GM12878 (cell line): ENCODE results near the gene POC1B. TPM values are rescaled to one million over a fixed set of nuclear protein-coding genes. Genes with fewer than 3 reads are reported as not detected.

Source experiments
- ATAC-seq: fragments of 200-7000 bp; cut with Tn5 transposase; 3 replicates; pipeline ENCODE4 v1.9.1; 2020; ENCODE audit warnings: mild to moderate bottlenecking, moderate library complexity
- BruUV-seq: library from RNA; stranded (reverse); fragments of 400-500 nt; replicated peaks from 2 replicates; lab custom pipeline; 2021; lab: Mats Ljungman, UMichigan
- CTCF ChIA-PET: fragments of 300-600 bp; sonication (Branson Sonifier 250); formaldehyde crosslinking; extraction: SDS; loops from one replicate; lab custom pipeline; 2021; ENCODE audit warnings: inconsistent platforms; lab: Yijun Ruan, JAX
- POLR2A ChIA-PET: fragments of 350-600 bp; formaldehyde crosslinking; extraction: SDS; loops from one replicate; lab custom pipeline; 2021; ENCODE audit warnings: inconsistent platforms; lab: Charles Lee
- RAD21 ChIA-PET: fragments of 300-600 bp; sonication (Branson Sonifier 250); formaldehyde crosslinking; loops from one replicate; lab custom pipeline; 2023; ENCODE audit warnings: antibody characterized with exemption; ENCODE audit not compliant: unreplicated experiment; lab: Charles Lee
- SMC1A ChIA-PET: fragments of 300-600 bp; sonication (Branson Sonifier 250); formaldehyde crosslinking; loops from one replicate; lab custom pipeline; 2023; ENCODE audit not compliant: unreplicated experiment, uncharacterized antibody; lab: Charles Lee
- DNase-seq: peaks from one replicate; pipeline ENCODE4 v3.0.0-alpha.2; 2011; ENCODE audit warnings: low read depth, low spot score
- FAIRE-seq: peaks from 3 replicates; lab custom pipeline; 2011; peaks lifted over from hg19 to GRCh38; lab: Jason Lieb, UNC
- H2AFZ ChIP-seq: 2 replicates; pipeline ENCODE4 v1.6.0; 2011; ENCODE audit warnings: low read depth, low read length, control low read depth; ENCODE audit not compliant: control insufficient read depth
- H3K27ac ChIP-seq: 2 replicates; pipeline ENCODE4 v1.5.1; 2011; ENCODE audit warnings: control low read depth; ENCODE audit not compliant: control insufficient read depth, insufficient read depth
- H3K27me3 ChIP-seq, 2 experiments: replicated peaks in 1 of 2; 2 replicates each; pipeline versions ENCODE4 v1.6.0 to v1.6.1; 2011; ENCODE audit warnings: low read length in 1 of 2; ENCODE audit not compliant: control insufficient read depth in 2 of 2, insufficient read depth in 2 of 2
- H3K36me3 ChIP-seq, 2 experiments: 2 replicates each; pipeline ENCODE4 v1.5.1; 2011; ENCODE audit warnings: low read length in 1 of 2; ENCODE audit not compliant: control insufficient read depth in 2 of 2, insufficient read depth in 2 of 2
- H3K4me1 ChIP-seq: 2 replicates; pipeline ENCODE4 v1.6.1; 2011; ENCODE audit warnings: mild to moderate bottlenecking, low read length, moderate library complexity, mixed read lengths; ENCODE audit not compliant: control insufficient read depth, insufficient read depth
- H3K4me2 ChIP-seq: 2 replicates; pipeline ENCODE4 v1.6.0; 2011; ENCODE audit warnings: control low read depth; ENCODE audit not compliant: control insufficient read depth, insufficient read depth
- H3K4me3 ChIP-seq: fragments of 200-600 bp; sonication (generic); 2 replicates; pipeline ENCODE4 v1.5.1; 2016
- H3K79me2 ChIP-seq: 2 replicates; pipeline ENCODE4 v1.6.0; 2011; ENCODE audit warnings: low read length; ENCODE audit not compliant: control insufficient read depth, insufficient read depth
- H3K9ac ChIP-seq: 2 replicates; pipeline ENCODE4 v1.8.0; 2011; ENCODE audit warnings: low read length, control low read depth, mixed read lengths; ENCODE audit not compliant: control insufficient read depth, insufficient read depth
- H3K9me3 ChIP-seq: replicated peaks from 3 replicates; pipeline ENCODE4 v1.5.1; 2011; ENCODE audit warnings: mild to moderate bottlenecking, low read length; ENCODE audit not compliant: control insufficient read depth, insufficient read depth
- H4K20me1 ChIP-seq: 2 replicates; pipeline ENCODE4 v1.6.0; 2011; ENCODE audit not compliant: control insufficient read depth, insufficient read depth
- BCL11A ChIP-seq: IDR thresholded peaks from 2 replicates; pipeline ENCODE4 v1.6.1; 2011; ENCODE audit warnings: low read depth, low read length
- BMI1 ChIP-seq: fragments of 450-650 bp; IDR thresholded peaks from 2 replicates; pipeline ENCODE4 v1.6.1; 2016; ENCODE audit warnings: mild to moderate bottlenecking, moderate library complexity, borderline replicate concordance
- CEBPZ ChIP-seq: fragments of 150-350 bp; IDR thresholded peaks from 2 replicates; pipeline ENCODE4 v1.6.1; 2016; ENCODE audit warnings: low read depth, low read length
- ETV6 ChIP-seq, 2 experiments: fragments of 450-650 bp in 1 of 2; IDR thresholded peaks in 1 of 2; conservative IDR thresholded peaks in 1 of 2; 2 replicates each; pipeline ENCODE4 v1.6.1; 2014; ENCODE audit warnings: antibody characterized with exemption in 1 of 2, borderline replicate concordance in 1 of 2, low read depth in 1 of 2, mild to moderate bottlenecking in 1 of 2, moderate library complexity in 1 of 2
- FOXM1 ChIP-seq: IDR thresholded peaks from 2 replicates; pipeline ENCODE4 v1.6.1; 2012; ENCODE audit warnings: low read depth, mild to moderate bottlenecking, inconsistent platforms, low read length, moderate library complexity
- MYC ChIP-seq: IDR thresholded peaks from 2 replicates; pipeline ENCODE4 v1.6.1; 2011; ENCODE audit warnings: mild to moderate bottlenecking, low read length, moderate library complexity, inconsistent platforms; ENCODE audit not compliant: insufficient read depth, insufficient replicate concordance, insufficient read length, severe bottlenecking
- POLR2A ChIP-seq: IDR thresholded peaks from 2 replicates; pipeline ENCODE4 v1.6.1; 2011; ENCODE audit warnings: low read depth, mild to moderate bottlenecking, low read length
- POLR2AphosphoS5 ChIP-seq: IDR thresholded peaks from 2 replicates; pipeline ENCODE4 v1.6.1; 2011; ENCODE audit warnings: mild to moderate bottlenecking, low read length, inconsistent platforms
- SREBF1 ChIP-seq: IDR thresholded peaks from 2 replicates; pipeline ENCODE4 v1.6.1; 2012; ENCODE audit warnings: mild to moderate bottlenecking, low read length
- TARDBP ChIP-seq: IDR thresholded peaks from 2 replicates; pipeline ENCODE4 v1.6.1; 2016; ENCODE audit warnings: borderline replicate concordance
- ZNF217 ChIP-seq: fragments of 450-650 bp; IDR thresholded peaks from 2 replicates; pipeline ENCODE4 v1.6.1; 2017; ENCODE audit warnings: antibody characterized with exemption, mild to moderate bottlenecking
- ZSCAN29 ChIP-seq: fragments of 450-650 bp; IDR thresholded peaks from 2 replicates; pipeline ENCODE4 v1.6.1; 2017; ENCODE audit warnings: mild to moderate bottlenecking, moderate library complexity
- WGBS: methylation state at CpG from one replicate; pipeline ENCODE4 v1.1.6; 2016; ENCODE audit warnings: low lambda C conversion rate; ENCODE audit not compliant: insufficient replicate concordance, insufficient coverage; ENCODE audit errors: missing lambda C conversion rate; 5-methylcytosine and 5-hydroxymethylcytosine counted together
- in situ Hi-C: fragments of 300-500 bp; cut with MboI; formaldehyde crosslinking; loops from 9 replicates; pipeline ENCODE4 v1.14.3; 2018; ENCODE audit warnings: mixed read lengths
- intact Hi-C: fragments of 100-400 bp; cut with micrococcal nuclease; formaldehyde crosslinking; loops from one replicate; pipeline ENCODE4 v1.14.2; 2022; ENCODE audit not compliant: unreplicated experiment
- polyA plus RNA-seq, 11 experiments: library from polyadenylated mRNA; depleted of rRNA in 4 of 11; unstranded in 6 of 11; stranded (reverse) in 5 of 11; fragments of >200 nt; fragmentation: Nextera tagmentation in 4 of 11; fragmentation: Illumina TruSeq in 1 of 11; extraction: Ambion mirVana in 4 of 11; extraction: Trizol in 1 of 11; gene quantifications; 1 replicate in 1 of 11; 2 replicates in 10 of 11; pipeline versions ENCODE4 v1.2.1 to v1.2.3, GENCODE V29; 2011 to 2016; ENCODE audit warnings: inconsistent platforms in 2 of 11, missing spikeins in 2 of 11, low read depth in 1 of 11
- total RNA-seq, 4 experiments: library from RNA; depleted of rRNA in 3 of 4; stranded (reverse); fragments of >200 nt in 3 of 4; fragmentation: Illumina TruSeq in 1 of 4; extraction: Trizol in 1 of 4; gene quantifications; 2 replicates each; pipeline versions ENCODE4 v1.2.1 to v1.2.3, GENCODE V29; 2013 to 2021
- TF ChIP-seq, protein P1 (sequence below): fragments of 450-650 bp; IDR thresholded peaks from 2 replicates; pipeline ENCODE4 v1.6.1; 2014; ENCODE audit warnings: mild to moderate bottlenecking
- TF ChIP-seq, protein P2 (sequence below): IDR thresholded peaks from 2 replicates; pipeline ENCODE4 v1.6.1; 2011; ENCODE audit warnings: low read depth, low read length, improper control_type of control experiment, borderline replicate concordance
- TF ChIP-seq, protein P3 (sequence below): fragments of 450-650 bp; IDR thresholded peaks from 2 replicates; pipeline ENCODE4 v1.6.1; 2017; ENCODE audit warnings: antibody characterized with exemption, mild to moderate bottlenecking, moderate library complexity

Gene POC1B
- total and polyA plus RNA-seq, 10 of the 15 experiments (the other 5 are each of a cell fraction or from before 2014, with no cell fraction given): 4.4 to 17.8 (median 11.3) TPM

DNA sequence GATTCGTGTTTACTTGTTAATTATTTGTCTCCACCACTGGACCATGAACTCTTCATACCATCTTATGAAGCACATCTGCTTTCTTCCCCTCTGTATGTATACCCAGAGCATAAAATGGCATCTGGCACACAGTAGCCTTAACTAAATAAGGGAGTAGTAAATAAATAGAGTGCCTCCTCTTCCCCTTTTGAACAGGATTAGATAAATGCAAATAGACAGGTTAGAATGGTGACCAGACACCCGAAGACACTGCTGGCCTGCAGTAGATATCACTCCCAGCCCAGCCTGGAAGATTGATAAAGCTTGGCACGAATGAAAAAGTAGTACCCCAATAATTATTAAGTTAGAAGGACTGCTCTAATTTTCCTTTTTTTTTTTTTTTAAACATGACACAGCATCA, 8.1 kb downstream of the POC1B start:
- Histone ChIP-seq H3K27me3 (no peaks in the 10 kb centered on the region), H4K20me1 (no peaks in the 10 kb centered on the region), H3K9ac (no peak overlapping the region), H3K27ac (no peak overlapping the region), H3K36me3 (no peaks in the 10 kb centered on the region), H3K79me2 (peaks cover 2% of the 10 kb centered on the region), H3K9me3 (no peaks in the 10 kb centered on the region), H3K4me3 (no peak overlapping the region), H2AFZ (no peak overlapping the region)
- ChIA-PET POLR2A (no interaction called here), RAD21 (no interaction called here)
- in situ Hi-C loops: loop anchor here (25.0 kb wide), 1 partner anchor 1380 kb away; the partner anchor contains the start of genes CEP290 and TMTC3
- 35% methylated on average over 3 of the region's 3 CpGs for WGBS
- BruUV-seq: no TSS peak
- FAIRE-seq: no peak
- no peak for ATAC-seq
- TF ChIP-seq FOXM1 (no peak), BCL11A (no peak), SREBF1 (no peak), MYC (no peak), ZSCAN29 (no peak), CEBPZ (no peak), POLR2AphosphoS5 (no peak), TARDBP (no peak), ETV6 (conservative IDR thresholded peaks at IDR 0.05 in 1 of 2, IDR thresholded peaks at IDR 0.05 in 1 of 2; ENCODE audit: borderline replicate concordance in 1 of 2, low read depth in 1 of 2) (no peak), ZNF217 (no peak), BMI1 (no peak), POLR2A (no peak)
- TF ChIP-seq, protein P1, sequence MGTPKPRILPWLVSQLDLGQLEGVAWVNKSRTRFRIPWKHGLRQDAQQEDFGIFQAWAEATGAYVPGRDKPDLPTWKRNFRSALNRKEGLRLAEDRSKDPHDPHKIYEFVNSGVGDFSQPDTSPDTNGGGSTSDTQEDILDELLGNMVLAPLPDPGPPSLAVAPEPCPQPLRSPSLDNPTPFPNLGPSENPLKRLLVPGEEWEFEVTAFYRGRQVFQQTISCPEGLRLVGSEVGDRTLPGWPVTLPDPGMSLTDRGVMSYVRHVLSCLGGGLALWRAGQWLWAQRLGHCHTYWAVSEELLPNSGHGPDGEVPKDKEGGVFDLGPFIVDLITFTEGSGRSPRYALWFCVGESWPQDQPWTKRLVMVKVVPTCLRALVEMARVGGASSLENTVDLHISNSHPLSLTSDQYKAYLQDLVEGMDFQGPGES: no peak
- TF ChIP-seq, protein P2, sequence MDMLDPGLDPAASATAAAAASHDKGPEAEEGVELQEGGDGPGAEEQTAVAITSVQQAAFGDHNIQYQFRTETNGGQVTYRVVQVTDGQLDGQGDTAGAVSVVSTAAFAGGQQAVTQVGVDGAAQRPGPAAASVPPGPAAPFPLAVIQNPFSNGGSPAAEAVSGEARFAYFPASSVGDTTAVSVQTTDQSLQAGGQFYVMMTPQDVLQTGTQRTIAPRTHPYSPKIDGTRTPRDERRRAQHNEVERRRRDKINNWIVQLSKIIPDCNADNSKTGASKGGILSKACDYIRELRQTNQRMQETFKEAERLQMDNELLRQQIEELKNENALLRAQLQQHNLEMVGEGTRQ: no peak
- TF ChIP-seq, protein P3, sequence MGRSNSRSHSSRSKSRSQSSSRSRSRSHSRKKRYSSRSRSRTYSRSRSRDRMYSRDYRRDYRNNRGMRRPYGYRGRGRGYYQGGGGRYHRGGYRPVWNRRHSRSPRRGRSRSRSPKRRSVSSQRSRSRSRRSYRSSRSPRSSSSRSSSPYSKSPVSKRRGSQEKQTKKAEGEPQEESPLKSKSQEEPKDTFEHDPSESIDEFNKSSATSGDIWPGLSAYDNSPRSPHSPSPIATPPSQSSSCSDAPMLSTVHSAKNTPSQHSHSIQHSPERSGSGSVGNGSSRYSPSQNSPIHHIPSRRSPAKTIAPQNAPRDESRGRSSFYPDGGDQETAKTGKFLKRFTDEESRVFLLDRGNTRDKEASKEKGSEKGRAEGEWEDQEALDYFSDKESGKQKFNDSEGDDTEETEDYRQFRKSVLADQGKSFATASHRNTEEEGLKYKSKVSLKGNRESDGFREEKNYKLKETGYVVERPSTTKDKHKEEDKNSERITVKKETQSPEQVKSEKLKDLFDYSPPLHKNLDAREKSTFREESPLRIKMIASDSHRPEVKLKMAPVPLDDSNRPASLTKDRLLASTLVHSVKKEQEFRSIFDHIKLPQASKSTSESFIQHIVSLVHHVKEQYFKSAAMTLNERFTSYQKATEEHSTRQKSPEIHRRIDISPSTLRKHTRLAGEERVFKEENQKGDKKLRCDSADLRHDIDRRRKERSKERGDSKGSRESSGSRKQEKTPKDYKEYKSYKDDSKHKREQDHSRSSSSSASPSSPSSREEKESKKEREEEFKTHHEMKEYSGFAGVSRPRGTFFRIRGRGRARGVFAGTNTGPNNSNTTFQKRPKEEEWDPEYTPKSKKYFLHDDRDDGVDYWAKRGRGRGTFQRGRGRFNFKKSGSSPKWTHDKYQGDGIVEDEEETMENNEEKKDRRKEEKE: no peak
- TF ChIP-seq, all 136 proteins: peak for 0
- Histone ChIP-seq H3K4me2 (no peak overlapping the region), H3K4me1 (peaks cover 5% of the 10 kb centered on the region; the same call in 1 of the 2 replicates)
- ChIA-PET CTCF (interaction anchor here (0.8 to 1.6 kb wide), 2 partner anchors 47 to 499 kb away, joined by 3 read pairs; no protein-coding TSS in a partner anchor), SMC1A (interaction anchor here (0.6 to 1.4 kb wide), 4 partner anchors 10 to 52 kb away, joined by 3 to 6 read pairs (median 3); no protein-coding TSS in a partner anchor)
- intact Hi-C loops: no loop called here
- DNase-seq: no peak
